ENCODE results near the gene HECW1.

HECW1 gene

GRCh38 chr7:43441231-43442130 is 329.0 kb downstream of the HECW1 start:
- Histone ChIP-seq H3K4me2 (no peak overlapping the region), H4K20me1 (no peaks in the 10 kb centered on the region), H3K4me1 (no peaks in the 10 kb centered on the region), H3K4me3 (no peak overlapping the region), H3K9ac (no peak overlapping the region), H3K9me3 (replicated peaks in 1 of 11) (no peaks in the 10 kb centered on the region), H3K36me3 (peaks cover 0 to 19% (median 4%) of the 10 kb centered on the region in 11 experiments; a peak in 5 of 22 replicates), H3K27ac (no peak overlapping the region), H3K27me3 (no peaks in the 10 kb centered on the region)
- TF ChIP-seq Cebpa-rat (IDR thresholded peaks at IDR 0.05) = no peak

GRCh38 chr7:43443381-43443780 is 330.9 kb downstream of the HECW1 start:
- Histone ChIP-seq H3K9ac (no peak overlapping the region), H3K27me3 (no peaks in the 10 kb centered on the region), H3K4me2 (no peak overlapping the region), H3K4me1 (no peaks in the 10 kb centered on the region), H3K9me3 (replicated peaks in 1 of 11) (no peaks in the 10 kb centered on the region), H3K27ac (no peak overlapping the region), H4K20me1 (no peaks in the 10 kb centered on the region), H3K36me3 (peaks cover 0 to 19% (median 4%) of the 10 kb centered on the region in 11 experiments; a peak in 5 of 22 replicates), H3K4me3 (no peak overlapping the region)
- TF ChIP-seq Cebpa-rat (IDR thresholded peaks at IDR 0.05) = no peak

GRCh38 chr7:43444711-43445578 is 332.5 kb downstream of the HECW1 start:
- Histone ChIP-seq H3K27ac (no peak overlapping the region), H3K4me1 (no peaks in the 10 kb centered on the region), H3K4me2 (no peak overlapping the region), H3K36me3 (peaks cover 0 to 15% (median 3%) of the 10 kb centered on the region in 11 experiments; a peak in 5 of 22 replicates), H3K4me3 (no peak overlapping the region), H4K20me1 (no peaks in the 10 kb centered on the region), H3K9me3 (replicated peaks in 1 of 11) (no peaks in the 10 kb centered on the region), H3K9ac (no peak overlapping the region), H3K27me3 (no peaks in the 10 kb centered on the region)
- TF ChIP-seq Cebpa-rat (IDR thresholded peaks at IDR 0.05) = no peak

- H3K4me2 ChIP-seq = no peak overlapping the region
- H3K9ac ChIP-seq = no peak overlapping the region
- peaks cover 0 to 10% (median 3%) of the 10 kb centered on the region in 11 experiments; a peak in 5 of 22 replicates for H3K36me3 ChIP-seq
- H3K9me3 ChIP-seq (replicated peaks in 1 of 11) = no peaks in the 10 kb centered on the region
- H3K27ac ChIP-seq = no peak overlapping the region
- no peaks in the 10 kb centered on the region for H3K4me1 ChIP-seq
- no peaks in the 10 kb centered on the region for H4K20me1 ChIP-seq
- no peak for TF ChIP-seq Cebpa-rat (IDR thresholded peaks at IDR 0.05)
- no peaks in the 10 kb centered on the region for H3K27me3 ChIP-seq
- no peak overlapping the region for H3K4me3 ChIP-seq
Observed at GRCh38 chr7:43449577-43449976, 337.1 kb downstream of the HECW1 start.

GRCh38 chr7:43450894-43451293 is 338.4 kb downstream of the HECW1 start:
- TF ChIP-seq Cebpa-rat (IDR thresholded peaks at IDR 0.05) = no peak
- H3K4me1 ChIP-seq = 0 out of 20 replicates have a peak, but pooled peaks cover 0 to 4% (median 0%) of the 10 kb centered on the region in 10 experiments
- no peak overlapping the region for H3K9ac ChIP-seq

GRCh38 chr7:43454936-43455518 is 342.6 kb downstream of the HECW1 start:
- Histone ChIP-seq H3K27ac (no peak overlapping the region), H3K27me3 (no peaks in the 10 kb centered on the region), H3K4me3 (no peak overlapping the region), H4K20me1 (no peaks in the 10 kb centered on the region), H3K4me1 (0 out of 20 replicates have a peak, but pooled peaks cover 0 to 4% (median 0%) of the 10 kb centered on the region in 10 experiments), H3K36me3 (peaks cover 0 to 12% (median 0%) of the 10 kb centered on the region in 11 experiments; a peak in 2 of 22 replicates), H3K9me3 (replicated peaks in 1 of 11) (no peaks in the 10 kb centered on the region), H3K4me2 (no peak overlapping the region), H3K9ac (no peak overlapping the region)
- TF ChIP-seq Cebpa-rat (IDR thresholded peaks at IDR 0.05) = no peak

More at GRCh38 chr7:43450894-43451293, 338.4 kb downstream of the HECW1 start:
- Histone ChIP-seq H4K20me1 (no peaks in the 10 kb centered on the region), H3K27me3 (no peaks in the 10 kb centered on the region), H3K4me3 (no peak overlapping the region), H3K36me3 (no peaks in the 10 kb centered on the region), H3K9me3 (replicated peaks in 1 of 11) (no peaks in the 10 kb centered on the region), H3K27ac (no peak overlapping the region), H3K4me2 (no peak overlapping the region)

GRCh38 chr7:43456200-43456599 is 343.8 kb downstream of the HECW1 start:
- Histone ChIP-seq H3K9ac (no peak overlapping the region), H3K9me3 (replicated peaks in 1 of 11) (no peaks in the 10 kb centered on the region), H3K27me3 (no peaks in the 10 kb centered on the region), H3K4me2 (no peak overlapping the region), H3K4me3 (no peak overlapping the region), H3K36me3 (peaks cover 0 to 12% (median 0%) of the 10 kb centered on the region in 11 experiments; a peak in 2 of 22 replicates), H4K20me1 (no peaks in the 10 kb centered on the region), H3K4me1 (0 out of 20 replicates have a peak, but pooled peaks cover 0 to 4% (median 0%) of the 10 kb centered on the region in 10 experiments), H3K27ac (no peak overlapping the region)
- TF ChIP-seq Cebpa-rat (IDR thresholded peaks at IDR 0.05) = no peak

GRCh38 chr7:43458330-43459018 is 346.0 kb downstream of the HECW1 start:
- no peaks in the 10 kb centered on the region for H3K27me3 ChIP-seq
- no peak for TF ChIP-seq Cebpa-rat (IDR thresholded peaks at IDR 0.05)
- no peaks in the 10 kb centered on the region for H4K20me1 ChIP-seq
- no peak overlapping the region for H3K4me3 ChIP-seq
- H3K9me3 ChIP-seq (replicated peaks in 1 of 11) = no peaks in the 10 kb centered on the region
- no peak overlapping the region for H3K4me2 ChIP-seq
- no peak overlapping the region for H3K9ac ChIP-seq
- H3K36me3 ChIP-seq = peaks cover 0 to 12% (median 0%) of the 10 kb centered on the region in 11 experiments; a peak in 2 of 22 replicates
- no peak overlapping the region for H3K27ac ChIP-seq
- H3K4me1 ChIP-seq = 0 out of 20 replicates have a peak, but pooled peaks cover 0 to 4% (median 0%) of the 10 kb centered on the region in 10 experiments

All from BLaER1 treated with 17β-estradiol and CSF1 and Interleukin-3, amounts not matched to agents 10 nM and 100 nM (cell line).